Endodermal cell (in vitro differentiated cells): Measurements from ENCODE around the gene DPF3. TPM values are rescaled to one million over a fixed set of nuclear protein-coding genes. Genes with fewer than 3 reads are reported as not detected.
"Not testable (repeated sequence)": the region's sequence is repeated elsewhere in the genome, so short reads cannot be mapped to it uniquely, and the experiment has no call there.

Source experiments
- DNase-seq: peaks from one replicate; pipeline ENCODE4 v3.0.0-alpha.2; 2017
- H3K27ac ChIP-seq: 2 replicates; pipeline ENCODE4 v1.5.1; 2013; ENCODE audit warnings: mild to moderate bottlenecking, low read depth, low read length, moderate library complexity
- H3K27me3 ChIP-seq: 2 replicates; pipeline ENCODE4 v1.6.1; 2013; ENCODE audit warnings: mild to moderate bottlenecking, low read length, moderate library complexity; ENCODE audit not compliant: insufficient read depth, control insufficient read depth, poor library complexity, severe bottlenecking
- H3K36me3 ChIP-seq: 2 replicates; pipeline ENCODE4 v1.7.0; 2013; ENCODE audit warnings: mild to moderate bottlenecking, low read length, moderate library complexity; ENCODE audit not compliant: control insufficient read depth, insufficient read depth
- H3K4me1 ChIP-seq: one replicate; pipeline ENCODE4 v1.7.0; 2013; ENCODE audit warnings: low read length; ENCODE audit not compliant: control insufficient read depth, insufficient read depth
- H3K4me3 ChIP-seq: 2 replicates; pipeline ENCODE4 v1.5.1; 2013; ENCODE audit warnings: mild to moderate bottlenecking, low read length, moderate library complexity
- H3K9ac ChIP-seq: 2 replicates; pipeline ENCODE4 v1.6.1; 2013; ENCODE audit warnings: mild to moderate bottlenecking, low read length, moderate library complexity; ENCODE audit not compliant: poor library complexity, severe bottlenecking; ENCODE audit errors: extremely low read depth
- H3K9me3 ChIP-seq: 2 replicates; pipeline ENCODE4 v1.6.1; 2013; ENCODE audit warnings: mild to moderate bottlenecking, low read length, moderate library complexity; ENCODE audit not compliant: control insufficient read depth
- H3K27ac Mint-ChIP-seq: 2 replicates; pipeline ENCODE4 v1.8.0; 2020; ENCODE audit warnings: mixed read lengths
- H3K27me3 Mint-ChIP-seq: 2 replicates; pipeline ENCODE4 v1.8.0; 2021; ENCODE audit warnings: mild to moderate bottlenecking, mixed read lengths; ENCODE audit not compliant: insufficient read depth
- H3K36me3 Mint-ChIP-seq: 2 replicates; pipeline ENCODE4 v1.8.0; 2020; ENCODE audit warnings: low read depth, mixed read lengths
- H3K4me1 Mint-ChIP-seq: 2 replicates; pipeline ENCODE4 v1.8.0; 2020; ENCODE audit warnings: mixed read lengths
- H3K4me3 Mint-ChIP-seq: 2 replicates; pipeline ENCODE4 v1.8.0; 2020; ENCODE audit warnings: mild to moderate bottlenecking, moderate library complexity, mixed read lengths
- H3K9me3 Mint-ChIP-seq: 2 replicates; pipeline ENCODE4 v1.8.0; 2020; ENCODE audit warnings: mild to moderate bottlenecking, mixed read lengths
- WGBS, 2 experiments: methylation state at CpG; one replicate each; pipeline versions ENCODE4 v1.1.5 to v1.1.7; 2013; ENCODE audit warnings: missing lambda C conversion rate in 2 of 2, mixed read lengths in 1 of 2; ENCODE audit not compliant: insufficient coverage in 1 of 2, insufficient read length in 1 of 2; 5-methylcytosine and 5-hydroxymethylcytosine counted together
- total RNA-seq, 2 donors: library from RNA; stranded (reverse); fragmentation: NEBNext Ultra II Directional in 1 of 2; extraction: Animal tissue kit (Norgen Biotek cat#: 25700) in 1 of 2; gene quantifications; 2 replicates in 1 of 2; 3 replicates in 1 of 2; pipeline ENCODE4 v1.2.1, GENCODE V29; 2021
- TF ChIP-seq, protein P1 (sequence below): fragments of 200-600 bp; sonication (generic); conservative IDR thresholded peaks from 2 replicates; pipeline ENCODE4 v1.5.0; 2021; ENCODE audit warnings: antibody characterized with exemption, mild to moderate bottlenecking

The DPF3 gene
- total RNA-seq, 2 donors from 2014 or later = not detected

DNA sequence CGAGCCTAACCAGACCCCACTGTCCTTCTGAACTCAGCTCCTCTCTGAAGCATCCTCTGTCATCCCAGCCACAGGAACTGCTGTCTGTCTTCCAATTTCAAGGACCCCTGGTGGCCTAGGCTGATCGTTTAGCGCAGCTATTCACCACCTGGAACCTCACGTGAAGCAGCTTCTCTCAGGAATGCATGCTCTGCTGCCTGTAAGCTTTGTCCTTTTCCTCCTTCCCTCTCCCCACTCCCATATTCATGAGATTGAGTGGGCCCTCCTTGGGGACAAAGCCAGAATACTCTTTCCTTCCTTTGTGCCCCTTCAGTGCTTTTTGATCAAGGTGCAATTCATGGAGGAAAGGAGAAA, 17.2 kb downstream of the DPF3 start:
- peaks cover 23% of the 10 kb centered on the region for H3K27me3 Mint-ChIP-seq
- Histone ChIP-seq H3K9ac (no peak overlapping the region), H3K27me3 (no peaks in the 10 kb centered on the region), H3K9me3 (no peaks in the 10 kb centered on the region), H3K27ac (no peak overlapping the region), H3K36me3 (no peaks in the 10 kb centered on the region), H3K4me3 (no peak overlapping the region), H3K4me1 (peaks cover 2% of the 10 kb centered on the region)
- peak; percentile 84 for DNase-seq
- H3K36me3 Mint-ChIP-seq = no peaks in the 10 kb centered on the region
- peak overlapping the region; percentile 32 for H3K27ac Mint-ChIP-seq
- peaks cover 11% of the 10 kb centered on the region for H3K9me3 Mint-ChIP-seq
- TF ChIP-seq, protein P1, sequence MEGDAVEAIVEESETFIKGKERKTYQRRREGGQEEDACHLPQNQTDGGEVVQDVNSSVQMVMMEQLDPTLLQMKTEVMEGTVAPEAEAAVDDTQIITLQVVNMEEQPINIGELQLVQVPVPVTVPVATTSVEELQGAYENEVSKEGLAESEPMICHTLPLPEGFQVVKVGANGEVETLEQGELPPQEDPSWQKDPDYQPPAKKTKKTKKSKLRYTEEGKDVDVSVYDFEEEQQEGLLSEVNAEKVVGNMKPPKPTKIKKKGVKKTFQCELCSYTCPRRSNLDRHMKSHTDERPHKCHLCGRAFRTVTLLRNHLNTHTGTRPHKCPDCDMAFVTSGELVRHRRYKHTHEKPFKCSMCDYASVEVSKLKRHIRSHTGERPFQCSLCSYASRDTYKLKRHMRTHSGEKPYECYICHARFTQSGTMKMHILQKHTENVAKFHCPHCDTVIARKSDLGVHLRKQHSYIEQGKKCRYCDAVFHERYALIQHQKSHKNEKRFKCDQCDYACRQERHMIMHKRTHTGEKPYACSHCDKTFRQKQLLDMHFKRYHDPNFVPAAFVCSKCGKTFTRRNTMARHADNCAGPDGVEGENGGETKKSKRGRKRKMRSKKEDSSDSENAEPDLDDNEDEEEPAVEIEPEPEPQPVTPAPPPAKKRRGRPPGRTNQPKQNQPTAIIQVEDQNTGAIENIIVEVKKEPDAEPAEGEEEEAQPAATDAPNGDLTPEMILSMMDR = peak; percentile 65
- H3K4me1 Mint-ChIP-seq = peaks cover 12% of the 10 kb centered on the region
- 38 to 43% methylated on average over 2 to 4 of the region's 4 CpGs for WGBS, 2 experiments
- no peak overlapping the region for H3K4me3 Mint-ChIP-seq

DNA sequence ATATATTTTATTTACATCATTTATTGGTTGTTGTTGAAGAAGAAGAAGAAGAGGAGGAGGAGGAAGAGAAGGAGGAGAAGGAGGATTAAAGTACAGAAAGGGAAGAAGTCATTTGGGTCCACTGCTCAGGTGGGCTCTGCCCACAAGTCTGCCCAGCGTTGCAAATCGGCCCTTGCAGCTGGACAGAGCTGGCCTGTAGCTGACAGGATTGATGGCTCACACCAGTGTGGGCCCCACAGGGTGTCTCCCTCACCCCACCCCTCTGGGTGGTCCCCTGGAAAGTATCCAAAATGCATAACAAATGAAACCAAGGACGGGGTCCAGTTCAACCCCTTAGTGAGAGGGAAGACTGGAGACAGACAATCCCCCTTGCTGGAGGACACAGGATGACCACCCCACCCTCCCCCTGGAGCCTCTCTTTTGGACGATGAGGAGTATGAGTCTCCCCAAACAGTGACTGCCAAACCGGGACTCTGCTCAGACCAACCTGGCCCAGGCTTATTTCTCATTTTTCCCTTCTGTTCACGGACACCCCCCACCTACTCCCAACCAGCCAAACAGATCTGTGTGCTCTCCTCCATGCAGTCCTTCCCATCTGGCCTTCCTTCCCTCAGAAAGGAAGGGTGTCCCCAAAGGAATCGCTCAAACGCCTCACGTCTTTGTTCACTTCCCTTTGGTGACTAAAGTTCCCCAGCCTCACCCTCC, 17.7 kb downstream of the DPF3 start:
- Mint-ChIP-seq H3K36me3 (no peaks in the 10 kb centered on the region), H3K4me3 (no peak overlapping the region), H3K27me3 (peaks cover 24% of the 10 kb centered on the region), H3K9me3 (peaks cover 16% of the 10 kb centered on the region), H3K27ac (peak overlapping the region; percentile 32), H3K4me1 (peaks cover 12% of the 10 kb centered on the region)
- Histone ChIP-seq H3K4me3 (no peak overlapping the region), H3K9me3 (no peaks in the 10 kb centered on the region), H3K27me3 (no peaks in the 10 kb centered on the region), H3K27ac (no peak overlapping the region), H3K36me3 (no peaks in the 10 kb centered on the region), H3K9ac (no peak overlapping the region), H3K4me1 (peaks cover 2% of the 10 kb centered on the region)
- WGBS, 2 experiments = 80 to 82% methylated on average over 5 to 9 of the region's 9 CpGs
- DNase-seq = no peak
- TF ChIP-seq, protein P1 = no peak

DNA sequence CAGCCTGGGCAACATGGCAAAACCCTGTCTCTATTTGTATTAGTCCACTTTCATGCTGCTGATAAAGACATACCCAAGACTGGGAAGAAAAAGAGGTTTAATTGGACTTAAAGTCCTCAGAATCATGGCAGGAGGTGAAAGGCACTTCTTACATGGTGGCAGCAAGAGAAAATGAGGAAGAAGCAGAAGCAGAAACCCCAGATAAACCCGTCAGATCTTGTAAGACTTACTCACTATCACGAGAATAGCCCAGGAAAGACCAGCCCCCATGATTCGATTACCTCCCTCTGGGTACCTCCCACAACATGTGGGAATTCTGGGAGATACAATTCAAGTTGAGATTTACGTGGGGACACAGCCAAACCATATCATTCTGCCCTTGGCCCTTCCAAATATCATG, 23.0 kb downstream of the DPF3 start:
- H3K9me3 ChIP-seq, H3K36me3 ChIP-seq, H3K4me3 ChIP-seq, H3K9ac ChIP-seq, H3K4me1 ChIP-seq, H3K4me3 Mint-ChIP-seq, H3K27me3 ChIP-seq, DNase-seq, H3K27me3 Mint-ChIP-seq, H3K27ac Mint-ChIP-seq, H3K36me3 Mint-ChIP-seq, H3K27ac ChIP-seq: not testable (repeated sequence)
- WGBS, 2 experiments = 92 to 94% methylated on average over 3 to 4 of the region's 4 CpGs
- H3K9me3 Mint-ChIP-seq = peaks cover 22% of the 10 kb centered on the region
- peaks cover 10% of the 10 kb centered on the region for H3K4me1 Mint-ChIP-seq
